HG03196 (cell line): ENCODE data around the gene ZNF175.

Experiments
- ATAC-seq: cut with Tn5 transposase; IDR thresholded peaks from one replicate; pipeline ENCODE4 v1.9.1; 2021; ENCODE audit not compliant: unreplicated experiment

Gene ZNF175

GRCh38 chr19:51570962-51571575 is at the start of gene ZNF175:
ZNF175 (plus strand) TSS chr19:51571283; CDS start chr19:51573330, 2,047 bp downstream.
- peak; percentile 83 for ATAC-seq

- no peak for ATAC-seq
These were observed 49.7 kb upstream of the ZNF175 start for GRCh38 chr19:51521357-51521756.

GRCh38 chr19:51521781-51522180 is 49.3 kb upstream of the ZNF175 start:
- ATAC-seq, result no peak

GRCh38 chr19:51524666-51525264 is 46.3 kb upstream of the ZNF175 start:
- no peak for ATAC-seq

GRCh38 chr19:51525651-51526050 is 45.4 kb upstream of the ZNF175 start:
- no peak for ATAC-seq

GRCh38 chr19:51529301-51529700 is 41.8 kb upstream of the ZNF175 start:
- ATAC-seq, result no peak

- no peak for ATAC-seq
These were observed 40.5 kb upstream of the ZNF175 start for GRCh38 chr19:51530616-51531015.

GRCh38 chr19:51531349-51532315 is 39.5 kb upstream of the ZNF175 start, which contains the start of gene SIGLEC6:
SIGLEC6 (minus strand) TSS chr19:51531670; CDS start chr19:51531648, 22 bp downstream.
- no peak for ATAC-seq

GRCh38 chr19:51535535-51535934 is 35.5 kb upstream of the ZNF175 start:
- no peak for ATAC-seq

GRCh38 chr19:51539821-51540366 is 31.2 kb upstream of the ZNF175 start:
- no peak for ATAC-seq

- ATAC-seq, result no peak
These were observed 29.4 kb upstream of the ZNF175 start for GRCh38 chr19:51541458-51542357.

GRCh38 chr19:51542699-51543098 is 28.4 kb upstream of the ZNF175 start:
- no peak for ATAC-seq

- ATAC-seq, result no peak
These were observed 27.0 kb upstream of the ZNF175 start for GRCh38 chr19:51544038-51544437.

- ATAC-seq, result no peak
These were observed 24.9 kb upstream of the ZNF175 start for GRCh38 chr19:51546107-51546649.

- ATAC-seq, result no peak
These were observed 24.3 kb upstream of the ZNF175 start for GRCh38 chr19:51546650-51547396.

- ATAC-seq, result no peak
These were observed 23.5 kb upstream of the ZNF175 start for GRCh38 chr19:51547397-51548212.

- no peak for ATAC-seq
These were observed 22.9 kb upstream of the ZNF175 start for GRCh38 chr19:51548213-51548651.

GRCh38 chr19:51548891-51549305 is 22.2 kb upstream of the ZNF175 start:
- no peak for ATAC-seq
